Measurements from ENCODE around the gene CXCL3. TPM values are rescaled to one million over a fixed set of nuclear protein-coding genes. Genes with fewer than 3 reads are reported as not detected.

Gene CXCL3
- total RNA-seq, 2 donors from 2014 or later: 1.6 TPM; not detected in 1

Small RNA genes lying within 50 kb of the gene (small RNA-seq; reads per million reads assigned to genes)
- not detected for gene RN7SL218P

Other genes starting within 250 kb of the CXCL3 start
- 10 to 100 TPM in 1 of 2 donors, 1 to 10 TPM in 1; 2.3 to 10.1 TPM for gene CXCL6, start 202.0 kb downstream of the CXCL3 start, total RNA-seq
- not detected for gene PF4V1, start 185.4 kb downstream of the CXCL3 start, total RNA-seq
- 10 to 100 TPM; 17.1 to 52.7 TPM for gene CXCL1, start 169.3 kb downstream of the CXCL3 start, total RNA-seq
- gene PF4, start 56.7 kb downstream of the CXCL3 start, total RNA-seq: not detected
- gene PPBP, start 50.5 kb downstream of the CXCL3 start, total RNA-seq: not detected
- gene CXCL5, start 40.0 kb downstream of the CXCL3 start, total RNA-seq: not detected
- gene CXCL2, start 60.5 kb upstream of the CXCL3 start, total RNA-seq: 10 to 100 TPM; 27.4 to 39.4 TPM
- gene MTHFD2L, start 119.4 kb upstream of the CXCL3 start, total RNA-seq: 10 to 100 TPM; 13.2 to 13.8 TPM